Activated CD4-positive, alpha-beta T cell treated with anti-CD3 and anti-CD28 coated beads, Interleukin-2, Interleukin-6, amounts not matched to agents 100 ng/mL and 50 ng/mL, durations not matched to agents 16 hours and 8 hours (primary cell): ENCODE data around the gene DHRS1.

ENCODE experiments used
- DNase-seq: peaks from one replicate; pipeline ENCODE4 v3.0.0-alpha.2; 2020

DHRS1 gene

GRCh38 chr14:24327303-24327702 lies 27.7 kb upstream of the DHRS1 start:
- no peak for DNase-seq

GRCh38 chr14:24325963-24326362 lies 26.4 kb upstream of the DHRS1 start:
- no peak for DNase-seq

GRCh38 chr14:24325041-24325530 lies 25.5 kb upstream of the DHRS1 start:
- no peak for DNase-seq

GRCh38 chr14:24324024-24324423 lies 24.4 kb upstream of the DHRS1 start:
- DNase-seq, result no peak

- no peak for DNase-seq
Measured at GRCh38 chr14:24323341-24323740, 23.8 kb upstream of the DHRS1 start.

GRCh38 chr14:24322672-24323071 lies 23.1 kb upstream of the DHRS1 start:
- DNase-seq, result no peak

- no peak for DNase-seq
Measured at GRCh38 chr14:24321212-24321975, 21.8 kb upstream of the DHRS1 start.

GRCh38 chr14:24317141-24317928 lies 17.8 kb upstream of the DHRS1 start:
- DNase-seq, result no peak

- no peak for DNase-seq
Measured at GRCh38 chr14:24316597-24316950, 17.0 kb upstream of the DHRS1 start.

- no peak for DNase-seq
Measured at GRCh38 chr14:24315807-24316596, 16.4 kb upstream of the DHRS1 start.

GRCh38 chr14:24315243-24315806 lies 15.7 kb upstream of the DHRS1 start:
- no peak for DNase-seq

- DNase-seq, result no peak
Measured at GRCh38 chr14:24314377-24315193, 15.0 kb upstream of the DHRS1 start.

GRCh38 chr14:24313913-24314312 lies 14.3 kb upstream of the DHRS1 start:
- no peak for DNase-seq

GRCh38 chr14:24312736-24313507 lies 13.3 kb upstream of the DHRS1 start:
- DNase-seq, result peak; percentile 72

- DNase-seq, result peak; percentile 28
Measured at GRCh38 chr14:24311837-24312615, 12.4 kb upstream of the DHRS1 start.

GRCh38 chr14:24310646-24311604 lies 11.3 kb upstream of the DHRS1 start, which contains the start of gene LTB4R:
TSS of gene LTB4R (plus strand) at chr14:24311502. CDS start at chr14:24315652, 4,150 bp downstream.
- peak; percentile 75 for DNase-seq

- no peak for DNase-seq
Measured at GRCh38 chr14:24310265-24310645, 10.7 kb upstream of the DHRS1 start.

GRCh38 chr14:24309538-24310264 lies 10.1 kb upstream of the DHRS1 start, which contains the start of gene LTB4R2:
TSS of gene LTB4R2 (plus strand) at chr14:24310140. CDS start at chr14:24310665, 525 bp downstream.
- no peak for DNase-seq
